GM23338 (cell line): ENCODE data around the gene RASGRP4. TPM values are rescaled to one million over a fixed set of nuclear protein-coding genes. Genes with fewer than 3 reads are reported as not detected.

ENCODE experiments used
- ATAC-seq: fragments of 200-7000 bp; cut with Tn5 transposase; 3 replicates; pipeline ENCODE4 v1.9.1; 2020
- DNase-seq: peaks from one replicate; pipeline ENCODE4 v3.0.0-alpha.2; 2015; ENCODE audit warnings: low spot score
- H2AFZ ChIP-seq: fragments of 200-600 bp; sonication (generic); 2 replicates; pipeline ENCODE4 v1.8.0; 2016; ENCODE audit warnings: antibody characterized with exemption, mild to moderate bottlenecking, moderate library complexity
- H3F3A ChIP-seq: fragments of 200-600 bp; sonication (generic); replicated peaks from 2 replicates; pipeline ENCODE4 v1.8.0; 2017; ENCODE audit warnings: antibody characterized with exemption, mixed run types, low read depth
- H3K27ac ChIP-seq: fragments of 200-600 bp; sonication (generic); 2 replicates; pipeline ENCODE4 v1.6.1; 2016; ENCODE audit warnings: low read depth
- H3K27me3 ChIP-seq: fragments of 200-600 bp; sonication (generic); 2 replicates; pipeline ENCODE4 v1.8.0; 2016; ENCODE audit warnings: mild to moderate bottlenecking, mixed run types, moderate library complexity; ENCODE audit not compliant: insufficient read depth
- H3K36me3 ChIP-seq: fragments of 200-600 bp; sonication (generic); 2 replicates; pipeline ENCODE4 v1.8.0; 2016; ENCODE audit warnings: mild to moderate bottlenecking; ENCODE audit not compliant: insufficient read depth
- H3K4me1 ChIP-seq: fragments of 200-600 bp; sonication (generic); 2 replicates; pipeline ENCODE4 v1.8.0; 2016; ENCODE audit warnings: mild to moderate bottlenecking, moderate library complexity; ENCODE audit not compliant: insufficient read depth
- H3K4me2 ChIP-seq: fragments of 200-600 bp; sonication (generic); 2 replicates; pipeline ENCODE4 v1.7.1; 2017; ENCODE audit warnings: mixed run types
- H3K4me3 ChIP-seq: fragments of 200-600 bp; sonication (generic); 2 replicates; pipeline ENCODE4 v1.6.1; 2016; ENCODE audit warnings: mixed run types
- H3K79me2 ChIP-seq: fragments of 200-600 bp; sonication (generic); replicated peaks from 2 replicates; pipeline ENCODE4 v1.8.0; 2017; ENCODE audit warnings: mild to moderate bottlenecking; ENCODE audit not compliant: insufficient read depth
- H3K9me2 ChIP-seq: fragments of 200-600 bp; sonication (generic); 2 replicates; pipeline ENCODE4 v1.8.0; 2017; ENCODE audit not compliant: insufficient read depth
- H4K20me1 ChIP-seq: fragments of 200-600 bp; sonication (generic); replicated peaks from 2 replicates; pipeline ENCODE4 v1.8.0; 2017; ENCODE audit warnings: mild to moderate bottlenecking; ENCODE audit not compliant: insufficient read depth
- H3K27ac Mint-ChIP-seq: 2 replicates; pipeline ENCODE4 v1.8.0; 2020; ENCODE audit warnings: inconsistent platforms, mild to moderate bottlenecking, moderate library complexity, mixed read lengths
- H3K27me3 Mint-ChIP-seq: 3 replicates; pipeline ENCODE4 v1.8.0; 2022; ENCODE audit warnings: low read depth, mild to moderate bottlenecking, moderate library complexity, mixed read lengths, inconsistent platforms; ENCODE audit not compliant: insufficient read depth, poor library complexity
- H3K36me3 Mint-ChIP-seq: 3 replicates; pipeline ENCODE4 v1.8.0; 2021; ENCODE audit warnings: low read depth, mild to moderate bottlenecking, inconsistent platforms, moderate library complexity, mixed read lengths
- H3K4me1 Mint-ChIP-seq: 3 replicates; pipeline ENCODE4 v1.8.0; 2020; ENCODE audit warnings: mild to moderate bottlenecking, inconsistent platforms, mixed read lengths
- H3K4me3 Mint-ChIP-seq: 3 replicates; pipeline ENCODE4 v1.8.0; 2021; ENCODE audit warnings: moderate library complexity, mild to moderate bottlenecking, inconsistent platforms, mixed read lengths
- H3K9me3 Mint-ChIP-seq: 3 replicates; pipeline ENCODE4 v1.8.0; 2020; ENCODE audit warnings: moderate library complexity, mild to moderate bottlenecking, inconsistent platforms, mixed read lengths
- CREB1 ChIP-seq: fragments of 250-450 bp; sonication (Bioruptor Pico); IDR thresholded peaks from 2 replicates; pipeline ENCODE4 v1.5.0; 2020; ENCODE audit warnings: low read depth, mild to moderate bottlenecking, moderate library complexity
- EZH2 ChIP-seq: fragments of 200-600 bp; sonication (generic); IDR thresholded peaks from one replicate; pipeline ENCODE4 v1.8.0; 2017; ENCODE audit warnings: antibody characterized with exemption, mild to moderate bottlenecking, low read depth; ENCODE audit not compliant: unreplicated experiment
- EZH2phosphoT487 ChIP-seq: fragments of 200-600 bp; sonication (generic); IDR thresholded peaks from one replicate; pipeline ENCODE4 v1.8.1; 2018; ENCODE audit warnings: antibody characterized with exemption; ENCODE audit not compliant: unreplicated experiment
- JUNB ChIP-seq: IDR thresholded peaks from one replicate; pipeline ENCODE4 v1.6.1; 2016; ENCODE audit warnings: antibody characterized with exemption; ENCODE audit not compliant: unreplicated experiment
- NANOG ChIP-seq: IDR thresholded peaks from 2 replicates; pipeline ENCODE4 v1.6.1; 2016; ENCODE audit warnings: antibody characterized with exemption, borderline replicate concordance
- POLR2AphosphoS5 ChIP-seq: IDR thresholded peaks from 2 replicates; pipeline ENCODE4 v1.6.1; 2016; ENCODE audit warnings: antibody characterized with exemption, low read depth
- STAT1 ChIP-seq: IDR thresholded peaks from one replicate; pipeline ENCODE4 v1.6.1; 2016; ENCODE audit warnings: antibody characterized with exemption; ENCODE audit not compliant: unreplicated experiment
- ZNF114 ChIP-seq: fragments of 250-450 bp; sonication (Bioruptor Pico); IDR thresholded peaks from 2 replicates; pipeline ENCODE4 v1.5.0; 2020; ENCODE audit warnings: mild to moderate bottlenecking, moderate library complexity
- ZNF331 ChIP-seq: fragments of 250-450 bp; sonication (Bioruptor Pico); IDR thresholded peaks from 2 replicates; pipeline ENCODE4 v1.5.0; 2020; ENCODE audit warnings: low read depth, mild to moderate bottlenecking, moderate library complexity
- polyA plus RNA-seq: library from polyadenylated mRNA; unstranded; fragments of >200 nt; fragmentation: Nextera tagmentation; extraction: Ambion mirVana; gene quantifications from 2 replicates; pipeline ENCODE4 v1.2.1, GENCODE V29; 2016
- total RNA-seq: library from RNA; depleted of rRNA; stranded (reverse); fragments of >200 nt; shearing (Covaris generic); gene quantifications from 2 replicates; pipeline ENCODE4 v1.2.3, GENCODE V29; 2014
- TF ChIP-seq, protein P1 (sequence below): IDR thresholded peaks from one replicate; pipeline ENCODE4 v1.6.1; 2018; ENCODE audit warnings: antibody characterized with exemption; ENCODE audit not compliant: unreplicated experiment
- TF ChIP-seq, protein P2 (sequence below), 2 experiments: fragments of 200-600 bp in 1 of 2; sonication (generic) in 1 of 2; conservative IDR thresholded peaks; 2 replicates each; pipeline versions ENCODE4 v1.5.1 to v1.6.1; 2016 to 2017; ENCODE audit warnings: antibody characterized with exemption in 2 of 2, low read depth in 2 of 2, mild to moderate bottlenecking in 2 of 2, moderate library complexity in 1 of 2
- TF ChIP-seq, protein P3 (sequence below): IDR thresholded peaks from 2 replicates; pipeline ENCODE4 v1.6.1; 2016; ENCODE audit warnings: antibody characterized with exemption
- TF ChIP-seq, protein P4 (sequence below): fragments of 250-450 bp; sonication (Bioruptor Pico); IDR thresholded peaks from 2 replicates; pipeline ENCODE4 v1.5.0; 2020; ENCODE audit warnings: mild to moderate bottlenecking, moderate library complexity

RASGRP4 gene
- total and polyA plus RNA-seq, 2 experiments from 2014 or later = 1.6 to 3.6 TPM

DNA sequence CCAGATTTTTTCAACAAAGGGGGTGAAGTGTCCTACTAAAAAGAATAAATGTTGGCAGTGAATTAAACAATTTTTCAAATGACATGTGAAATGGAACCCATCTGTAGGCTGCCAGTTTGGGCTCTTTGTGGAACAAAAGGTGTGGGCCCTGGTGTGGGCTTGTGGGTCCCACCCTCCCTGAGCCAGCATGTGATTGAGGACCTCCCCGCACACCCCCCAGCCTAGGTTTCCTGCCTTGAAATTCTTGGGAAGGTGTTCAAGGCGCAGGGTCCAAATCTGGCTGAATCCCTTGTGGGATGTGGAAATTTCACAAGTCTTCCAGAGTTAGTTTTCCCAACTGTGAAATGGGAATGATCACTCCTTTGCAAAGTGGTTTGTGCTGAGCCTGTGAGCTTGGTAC lies 42.3 kb downstream of the RASGRP4 start:
- Histone ChIP-seq H2AFZ (no peak overlapping the region), H3K27me3 (peaks cover 24% of the 10 kb centered on the region), H3K4me1 (peaks cover 3% of the 10 kb centered on the region), H3K4me3 (no peak overlapping the region), H3K27ac (no peak overlapping the region), H3K9me2 (no peaks in the 10 kb centered on the region), H4K20me1 (peaks cover 8% of the 10 kb centered on the region), H3K4me2 (no peak overlapping the region), H3K79me2 (no peaks in the 10 kb centered on the region), H3K36me3 (peaks cover 11% of the 10 kb centered on the region), H3F3A (peaks cover 15% of the 10 kb centered on the region)
- no peak for DNase-seq
- H3K27ac Mint-ChIP-seq = no peak overlapping the region
- no peaks in the 10 kb centered on the region; the same call in 2 of the 3 replicates for H3K9me3 Mint-ChIP-seq
- H3K4me1 Mint-ChIP-seq = peaks cover 16% of the 10 kb centered on the region
- no peak for TF ChIP-seq NANOG
- TF ChIP-seq POLR2AphosphoS5 = no peak
- no peak for TF ChIP-seq STAT1
- TF ChIP-seq JUNB = no peak
- TF ChIP-seq, protein P1, sequence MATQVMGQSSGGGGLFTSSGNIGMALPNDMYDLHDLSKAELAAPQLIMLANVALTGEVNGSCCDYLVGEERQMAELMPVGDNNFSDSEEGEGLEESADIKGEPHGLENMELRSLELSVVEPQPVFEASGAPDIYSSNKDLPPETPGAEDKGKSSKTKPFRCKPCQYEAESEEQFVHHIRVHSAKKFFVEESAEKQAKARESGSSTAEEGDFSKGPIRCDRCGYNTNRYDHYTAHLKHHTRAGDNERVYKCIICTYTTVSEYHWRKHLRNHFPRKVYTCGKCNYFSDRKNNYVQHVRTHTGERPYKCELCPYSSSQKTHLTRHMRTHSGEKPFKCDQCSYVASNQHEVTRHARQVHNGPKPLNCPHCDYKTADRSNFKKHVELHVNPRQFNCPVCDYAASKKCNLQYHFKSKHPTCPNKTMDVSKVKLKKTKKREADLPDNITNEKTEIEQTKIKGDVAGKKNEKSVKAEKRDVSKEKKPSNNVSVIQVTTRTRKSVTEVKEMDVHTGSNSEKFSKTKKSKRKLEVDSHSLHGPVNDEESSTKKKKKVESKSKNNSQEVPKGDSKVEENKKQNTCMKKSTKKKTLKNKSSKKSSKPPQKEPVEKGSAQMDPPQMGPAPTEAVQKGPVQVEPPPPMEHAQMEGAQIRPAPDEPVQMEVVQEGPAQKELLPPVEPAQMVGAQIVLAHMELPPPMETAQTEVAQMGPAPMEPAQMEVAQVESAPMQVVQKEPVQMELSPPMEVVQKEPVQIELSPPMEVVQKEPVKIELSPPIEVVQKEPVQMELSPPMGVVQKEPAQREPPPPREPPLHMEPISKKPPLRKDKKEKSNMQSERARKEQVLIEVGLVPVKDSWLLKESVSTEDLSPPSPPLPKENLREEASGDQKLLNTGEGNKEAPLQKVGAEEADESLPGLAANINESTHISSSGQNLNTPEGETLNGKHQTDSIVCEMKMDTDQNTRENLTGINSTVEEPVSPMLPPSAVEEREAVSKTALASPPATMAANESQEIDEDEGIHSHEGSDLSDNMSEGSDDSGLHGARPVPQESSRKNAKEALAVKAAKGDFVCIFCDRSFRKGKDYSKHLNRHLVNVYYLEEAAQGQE = no peak
- TF ChIP-seq CREB1 = no peak
- TF ChIP-seq, protein P2, sequence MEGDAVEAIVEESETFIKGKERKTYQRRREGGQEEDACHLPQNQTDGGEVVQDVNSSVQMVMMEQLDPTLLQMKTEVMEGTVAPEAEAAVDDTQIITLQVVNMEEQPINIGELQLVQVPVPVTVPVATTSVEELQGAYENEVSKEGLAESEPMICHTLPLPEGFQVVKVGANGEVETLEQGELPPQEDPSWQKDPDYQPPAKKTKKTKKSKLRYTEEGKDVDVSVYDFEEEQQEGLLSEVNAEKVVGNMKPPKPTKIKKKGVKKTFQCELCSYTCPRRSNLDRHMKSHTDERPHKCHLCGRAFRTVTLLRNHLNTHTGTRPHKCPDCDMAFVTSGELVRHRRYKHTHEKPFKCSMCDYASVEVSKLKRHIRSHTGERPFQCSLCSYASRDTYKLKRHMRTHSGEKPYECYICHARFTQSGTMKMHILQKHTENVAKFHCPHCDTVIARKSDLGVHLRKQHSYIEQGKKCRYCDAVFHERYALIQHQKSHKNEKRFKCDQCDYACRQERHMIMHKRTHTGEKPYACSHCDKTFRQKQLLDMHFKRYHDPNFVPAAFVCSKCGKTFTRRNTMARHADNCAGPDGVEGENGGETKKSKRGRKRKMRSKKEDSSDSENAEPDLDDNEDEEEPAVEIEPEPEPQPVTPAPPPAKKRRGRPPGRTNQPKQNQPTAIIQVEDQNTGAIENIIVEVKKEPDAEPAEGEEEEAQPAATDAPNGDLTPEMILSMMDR (conservative IDR thresholded peaks at IDR 0.05; ENCODE audit: low read depth in 2 of 2) = no peak
- no peak for TF ChIP-seq EZH2phosphoT487
- no peak for TF ChIP-seq ZNF331
- TF ChIP-seq, protein P3, sequence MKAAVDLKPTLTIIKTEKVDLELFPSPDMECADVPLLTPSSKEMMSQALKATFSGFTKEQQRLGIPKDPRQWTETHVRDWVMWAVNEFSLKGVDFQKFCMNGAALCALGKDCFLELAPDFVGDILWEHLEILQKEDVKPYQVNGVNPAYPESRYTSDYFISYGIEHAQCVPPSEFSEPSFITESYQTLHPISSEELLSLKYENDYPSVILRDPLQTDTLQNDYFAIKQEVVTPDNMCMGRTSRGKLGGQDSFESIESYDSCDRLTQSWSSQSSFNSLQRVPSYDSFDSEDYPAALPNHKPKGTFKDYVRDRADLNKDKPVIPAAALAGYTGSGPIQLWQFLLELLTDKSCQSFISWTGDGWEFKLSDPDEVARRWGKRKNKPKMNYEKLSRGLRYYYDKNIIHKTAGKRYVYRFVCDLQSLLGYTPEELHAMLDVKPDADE = no peak
- no peak for TF ChIP-seq EZH2
- TF ChIP-seq ZNF114 = no peak
- TF ChIP-seq, protein P4, sequence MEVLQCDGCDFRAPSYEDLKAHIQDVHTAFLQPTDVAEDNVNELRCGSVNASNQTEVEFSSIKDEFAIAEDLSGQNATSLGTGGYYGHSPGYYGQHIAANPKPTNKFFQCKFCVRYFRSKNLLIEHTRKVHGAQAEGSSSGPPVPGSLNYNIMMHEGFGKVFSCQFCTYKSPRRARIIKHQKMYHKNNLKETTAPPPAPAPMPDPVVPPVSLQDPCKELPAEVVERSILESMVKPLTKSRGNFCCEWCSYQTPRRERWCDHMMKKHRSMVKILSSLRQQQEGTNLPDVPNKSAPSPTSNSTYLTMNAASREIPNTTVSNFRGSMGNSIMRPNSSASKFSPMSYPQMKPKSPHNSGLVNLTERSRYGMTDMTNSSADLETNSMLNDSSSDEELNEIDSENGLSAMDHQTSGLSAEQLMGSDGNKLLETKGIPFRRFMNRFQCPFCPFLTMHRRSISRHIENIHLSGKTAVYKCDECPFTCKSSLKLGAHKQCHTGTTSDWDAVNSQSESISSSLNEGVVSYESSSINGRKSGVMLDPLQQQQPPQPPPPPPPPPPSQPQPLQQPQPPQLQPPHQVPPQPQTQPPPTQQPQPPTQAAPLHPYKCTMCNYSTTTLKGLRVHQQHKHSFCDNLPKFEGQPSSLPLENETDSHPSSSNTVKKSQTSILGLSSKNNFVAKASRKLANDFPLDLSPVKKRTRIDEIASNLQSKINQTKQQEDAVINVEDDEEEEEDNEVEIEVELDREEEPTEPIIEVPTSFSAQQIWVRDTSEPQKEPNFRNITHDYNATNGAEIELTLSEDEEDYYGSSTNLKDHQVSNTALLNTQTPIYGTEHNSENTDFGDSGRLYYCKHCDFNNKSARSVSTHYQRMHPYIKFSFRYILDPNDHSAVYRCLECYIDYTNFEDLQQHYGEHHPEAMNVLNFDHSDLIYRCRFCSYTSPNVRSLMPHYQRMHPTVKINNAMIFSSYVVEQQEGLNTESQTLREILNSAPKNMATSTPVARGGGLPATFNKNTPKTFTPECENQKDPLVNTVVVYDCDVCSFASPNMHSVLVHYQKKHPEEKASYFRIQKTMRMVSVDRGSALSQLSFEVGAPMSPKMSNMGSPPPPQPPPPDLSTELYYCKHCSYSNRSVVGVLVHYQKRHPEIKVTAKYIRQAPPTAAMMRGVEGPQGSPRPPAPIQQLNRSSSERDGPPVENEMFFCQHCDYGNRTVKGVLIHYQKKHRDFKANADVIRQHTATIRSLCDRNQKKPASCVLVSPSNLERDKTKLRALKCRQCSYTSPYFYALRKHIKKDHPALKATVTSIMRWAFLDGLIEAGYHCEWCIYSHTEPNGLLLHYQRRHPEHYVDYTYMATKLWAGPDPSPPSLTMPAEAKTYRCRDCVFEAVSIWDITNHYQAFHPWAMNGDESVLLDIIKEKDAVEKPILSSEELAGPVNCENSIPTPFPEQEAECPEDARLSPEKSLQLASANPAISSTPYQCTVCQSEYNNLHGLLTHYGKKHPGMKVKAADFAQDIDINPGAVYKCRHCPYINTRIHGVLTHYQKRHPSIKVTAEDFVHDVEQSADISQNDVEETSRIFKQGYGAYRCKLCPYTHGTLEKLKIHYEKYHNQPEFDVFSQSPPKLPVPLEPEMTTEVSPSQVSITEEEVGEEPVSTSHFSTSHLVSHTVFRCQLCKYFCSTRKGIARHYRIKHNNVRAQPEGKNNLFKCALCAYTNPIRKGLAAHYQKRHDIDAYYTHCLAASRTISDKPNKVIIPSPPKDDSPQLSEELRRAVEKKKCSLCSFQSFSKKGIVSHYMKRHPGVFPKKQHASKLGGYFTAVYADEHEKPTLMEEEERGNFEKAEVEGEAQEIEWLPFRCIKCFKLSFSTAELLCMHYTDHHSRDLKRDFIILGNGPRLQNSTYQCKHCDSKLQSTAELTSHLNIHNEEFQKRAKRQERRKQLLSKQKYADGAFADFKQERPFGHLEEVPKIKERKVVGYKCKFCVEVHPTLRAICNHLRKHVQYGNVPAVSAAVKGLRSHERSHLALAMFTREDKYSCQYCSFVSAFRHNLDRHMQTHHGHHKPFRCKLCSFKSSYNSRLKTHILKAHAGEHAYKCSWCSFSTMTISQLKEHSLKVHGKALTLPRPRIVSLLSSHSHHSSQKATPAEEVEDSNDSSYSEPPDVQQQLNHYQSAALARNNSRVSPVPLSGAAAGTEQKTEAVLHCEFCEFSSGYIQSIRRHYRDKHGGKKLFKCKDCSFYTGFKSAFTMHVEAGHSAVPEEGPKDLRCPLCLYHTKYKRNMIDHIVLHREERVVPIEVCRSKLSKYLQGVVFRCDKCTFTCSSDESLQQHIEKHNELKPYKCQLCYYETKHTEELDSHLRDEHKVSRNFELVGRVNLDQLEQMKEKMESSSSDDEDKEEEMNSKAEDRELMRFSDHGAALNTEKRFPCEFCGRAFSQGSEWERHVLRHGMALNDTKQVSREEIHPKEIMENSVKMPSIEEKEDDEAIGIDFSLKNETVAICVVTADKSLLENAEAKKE (CRISPR knock-in tag) = no peak
- H3K36me3 Mint-ChIP-seq = peaks cover 48% of the 10 kb centered on the region
- H3K4me3 Mint-ChIP-seq = no peak overlapping the region
- peaks cover 33% of the 10 kb centered on the region for H3K27me3 Mint-ChIP-seq
- ATAC-seq = no peak
